ENCODE data around the gene CNKSR1.

GRCh38 chr1:26191739-26192138 is 14.4 kb downstream of the CNKSR1 start:
- TF ChIP-seq EZH2 (IDR thresholded peaks at IDR 0.05; ENCODE audit: borderline replicate concordance, insufficient read depth, low read depth, low read length, poor library complexity, severe bottlenecking) = no peak
- TF ChIP-seq, protein P1, sequence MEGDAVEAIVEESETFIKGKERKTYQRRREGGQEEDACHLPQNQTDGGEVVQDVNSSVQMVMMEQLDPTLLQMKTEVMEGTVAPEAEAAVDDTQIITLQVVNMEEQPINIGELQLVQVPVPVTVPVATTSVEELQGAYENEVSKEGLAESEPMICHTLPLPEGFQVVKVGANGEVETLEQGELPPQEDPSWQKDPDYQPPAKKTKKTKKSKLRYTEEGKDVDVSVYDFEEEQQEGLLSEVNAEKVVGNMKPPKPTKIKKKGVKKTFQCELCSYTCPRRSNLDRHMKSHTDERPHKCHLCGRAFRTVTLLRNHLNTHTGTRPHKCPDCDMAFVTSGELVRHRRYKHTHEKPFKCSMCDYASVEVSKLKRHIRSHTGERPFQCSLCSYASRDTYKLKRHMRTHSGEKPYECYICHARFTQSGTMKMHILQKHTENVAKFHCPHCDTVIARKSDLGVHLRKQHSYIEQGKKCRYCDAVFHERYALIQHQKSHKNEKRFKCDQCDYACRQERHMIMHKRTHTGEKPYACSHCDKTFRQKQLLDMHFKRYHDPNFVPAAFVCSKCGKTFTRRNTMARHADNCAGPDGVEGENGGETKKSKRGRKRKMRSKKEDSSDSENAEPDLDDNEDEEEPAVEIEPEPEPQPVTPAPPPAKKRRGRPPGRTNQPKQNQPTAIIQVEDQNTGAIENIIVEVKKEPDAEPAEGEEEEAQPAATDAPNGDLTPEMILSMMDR (IDR thresholded peaks at IDR 0.05) = no peak

Data from B cell (primary cell).